Liver (tissue), 3 donors: Measurements from ENCODE around the gene DNAH8.

ENCODE experiments used
- ATF3 ChIP-seq: IDR thresholded peaks from 2 replicates; pipeline ENCODE4 v1.6.1; 2016; ENCODE audit warnings: antibody characterized with exemption
- EGR1 ChIP-seq, 2 donors: IDR thresholded peaks; 2 replicates each; pipeline ENCODE4 v1.6.1; 2016 to 2018; ENCODE audit warnings: antibody characterized with exemption in 2 of 2, low read depth in 2 of 2
- GABPA ChIP-seq, 2 donors: IDR thresholded peaks in 1 of 2; conservative IDR thresholded peaks in 1 of 2; 2 replicates each; pipeline ENCODE4 v1.6.1; 2016; ENCODE audit warnings: antibody characterized with exemption in 2 of 2, mild to moderate bottlenecking in 1 of 2, moderate library complexity in 1 of 2
- HNF4G ChIP-seq: IDR thresholded peaks from 2 replicates; pipeline ENCODE4 v1.6.1; 2016; ENCODE audit warnings: antibody characterized with exemption
- NR2F2 ChIP-seq: IDR thresholded peaks from 2 replicates; pipeline ENCODE4 v1.6.1; 2016; ENCODE audit warnings: antibody characterized with exemption
- RAD21 ChIP-seq, 2 donors: IDR thresholded peaks; 2 replicates each; pipeline ENCODE4 v1.6.1; 2016; ENCODE audit warnings: antibody characterized with exemption in 2 of 2, mild to moderate bottlenecking in 2 of 2
- RXRA ChIP-seq, 2 donors: IDR thresholded peaks; 2 replicates each; pipeline ENCODE4 v1.6.1; 2017 to 2018; ENCODE audit warnings: antibody characterized with exemption in 2 of 2, mild to moderate bottlenecking in 1 of 2
- SP1 ChIP-seq: IDR thresholded peaks from 2 replicates; pipeline ENCODE4 v1.6.1; 2018; ENCODE audit warnings: antibody characterized with exemption, mild to moderate bottlenecking
- TAF1 ChIP-seq: conservative IDR thresholded peaks from 2 replicates; pipeline ENCODE4 v1.6.1; 2016; ENCODE audit warnings: antibody characterized with exemption, mild to moderate bottlenecking
- YY1 ChIP-seq: IDR thresholded peaks from 2 replicates; pipeline ENCODE4 v1.6.1; 2016; ENCODE audit warnings: antibody characterized with exemption, mild to moderate bottlenecking
- TF ChIP-seq, protein P1 (sequence below): fragments of 150-350 bp; IDR thresholded peaks from 2 replicates; pipeline ENCODE4 v1.5.1; 2017; ENCODE audit warnings: improper control_type of control experiment, low read depth, low read length; ENCODE audit not compliant: missing input control
- TF ChIP-seq, protein P2 (sequence below): IDR thresholded peaks from 2 replicates; pipeline ENCODE4 v1.6.1; 2016; ENCODE audit warnings: antibody characterized with exemption
- TF ChIP-seq, protein P3 (sequence below): IDR thresholded peaks from 2 replicates; pipeline ENCODE4 v1.6.1; 2016; ENCODE audit warnings: antibody characterized with exemption, mild to moderate bottlenecking
- donor health status: healthy.
- donor health status: healthy.

DNA sequence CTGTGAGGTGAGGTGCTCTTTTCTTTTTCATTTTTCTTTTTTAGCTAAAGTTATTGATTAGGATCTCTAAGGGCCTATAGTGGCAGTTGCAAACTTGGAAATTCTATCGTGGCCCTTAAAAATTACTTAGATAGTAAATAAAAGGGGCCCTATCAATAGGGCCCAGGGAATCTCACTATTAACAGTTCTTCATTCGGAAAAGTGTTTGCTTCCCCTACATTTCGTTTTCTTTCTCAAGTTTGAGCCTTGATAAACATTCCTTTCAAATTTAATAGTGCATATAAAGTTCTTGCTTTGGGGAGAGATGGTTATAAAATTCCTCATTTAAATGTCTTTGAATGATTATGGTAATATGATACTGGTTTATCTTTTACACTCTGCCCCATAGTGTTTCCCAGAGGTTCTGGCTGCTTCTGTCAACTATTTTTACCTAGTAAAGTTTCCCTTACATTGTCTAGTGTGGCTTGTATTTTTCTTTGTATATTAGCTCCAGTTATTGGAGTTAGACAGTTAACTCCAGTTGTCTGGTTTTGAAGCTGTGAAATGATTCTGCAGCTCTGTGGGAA lies 263.1 kb downstream of the DNAH8 start:
- TF ChIP-seq HNF4G = no peak
- TF ChIP-seq SP1 = no peak
- TF ChIP-seq, protein P1, sequence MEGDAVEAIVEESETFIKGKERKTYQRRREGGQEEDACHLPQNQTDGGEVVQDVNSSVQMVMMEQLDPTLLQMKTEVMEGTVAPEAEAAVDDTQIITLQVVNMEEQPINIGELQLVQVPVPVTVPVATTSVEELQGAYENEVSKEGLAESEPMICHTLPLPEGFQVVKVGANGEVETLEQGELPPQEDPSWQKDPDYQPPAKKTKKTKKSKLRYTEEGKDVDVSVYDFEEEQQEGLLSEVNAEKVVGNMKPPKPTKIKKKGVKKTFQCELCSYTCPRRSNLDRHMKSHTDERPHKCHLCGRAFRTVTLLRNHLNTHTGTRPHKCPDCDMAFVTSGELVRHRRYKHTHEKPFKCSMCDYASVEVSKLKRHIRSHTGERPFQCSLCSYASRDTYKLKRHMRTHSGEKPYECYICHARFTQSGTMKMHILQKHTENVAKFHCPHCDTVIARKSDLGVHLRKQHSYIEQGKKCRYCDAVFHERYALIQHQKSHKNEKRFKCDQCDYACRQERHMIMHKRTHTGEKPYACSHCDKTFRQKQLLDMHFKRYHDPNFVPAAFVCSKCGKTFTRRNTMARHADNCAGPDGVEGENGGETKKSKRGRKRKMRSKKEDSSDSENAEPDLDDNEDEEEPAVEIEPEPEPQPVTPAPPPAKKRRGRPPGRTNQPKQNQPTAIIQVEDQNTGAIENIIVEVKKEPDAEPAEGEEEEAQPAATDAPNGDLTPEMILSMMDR = no peak
- TF ChIP-seq NR2F2 = no peak
- TF ChIP-seq RAD21 (IDR thresholded peaks at IDR 0.05) = no peak
- TF ChIP-seq, protein P2, sequence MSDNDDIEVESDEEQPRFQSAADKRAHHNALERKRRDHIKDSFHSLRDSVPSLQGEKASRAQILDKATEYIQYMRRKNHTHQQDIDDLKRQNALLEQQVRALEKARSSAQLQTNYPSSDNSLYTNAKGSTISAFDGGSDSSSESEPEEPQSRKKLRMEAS = no peak
- no peak for TF ChIP-seq TAF1
- TF ChIP-seq ATF3 = no peak
- TF ChIP-seq, protein P3, sequence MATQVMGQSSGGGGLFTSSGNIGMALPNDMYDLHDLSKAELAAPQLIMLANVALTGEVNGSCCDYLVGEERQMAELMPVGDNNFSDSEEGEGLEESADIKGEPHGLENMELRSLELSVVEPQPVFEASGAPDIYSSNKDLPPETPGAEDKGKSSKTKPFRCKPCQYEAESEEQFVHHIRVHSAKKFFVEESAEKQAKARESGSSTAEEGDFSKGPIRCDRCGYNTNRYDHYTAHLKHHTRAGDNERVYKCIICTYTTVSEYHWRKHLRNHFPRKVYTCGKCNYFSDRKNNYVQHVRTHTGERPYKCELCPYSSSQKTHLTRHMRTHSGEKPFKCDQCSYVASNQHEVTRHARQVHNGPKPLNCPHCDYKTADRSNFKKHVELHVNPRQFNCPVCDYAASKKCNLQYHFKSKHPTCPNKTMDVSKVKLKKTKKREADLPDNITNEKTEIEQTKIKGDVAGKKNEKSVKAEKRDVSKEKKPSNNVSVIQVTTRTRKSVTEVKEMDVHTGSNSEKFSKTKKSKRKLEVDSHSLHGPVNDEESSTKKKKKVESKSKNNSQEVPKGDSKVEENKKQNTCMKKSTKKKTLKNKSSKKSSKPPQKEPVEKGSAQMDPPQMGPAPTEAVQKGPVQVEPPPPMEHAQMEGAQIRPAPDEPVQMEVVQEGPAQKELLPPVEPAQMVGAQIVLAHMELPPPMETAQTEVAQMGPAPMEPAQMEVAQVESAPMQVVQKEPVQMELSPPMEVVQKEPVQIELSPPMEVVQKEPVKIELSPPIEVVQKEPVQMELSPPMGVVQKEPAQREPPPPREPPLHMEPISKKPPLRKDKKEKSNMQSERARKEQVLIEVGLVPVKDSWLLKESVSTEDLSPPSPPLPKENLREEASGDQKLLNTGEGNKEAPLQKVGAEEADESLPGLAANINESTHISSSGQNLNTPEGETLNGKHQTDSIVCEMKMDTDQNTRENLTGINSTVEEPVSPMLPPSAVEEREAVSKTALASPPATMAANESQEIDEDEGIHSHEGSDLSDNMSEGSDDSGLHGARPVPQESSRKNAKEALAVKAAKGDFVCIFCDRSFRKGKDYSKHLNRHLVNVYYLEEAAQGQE = no peak
- no peak for TF ChIP-seq RXRA (IDR thresholded peaks at IDR 0.05)
- no peak for TF ChIP-seq EGR1 (IDR thresholded peaks at IDR 0.05; ENCODE audit: low read depth in 2 of 2)
- no peak for TF ChIP-seq GABPA (IDR thresholded peaks at IDR 0.05 in 1 of 2, conservative IDR thresholded peaks at IDR 0.05 in 1 of 2)
- TF ChIP-seq YY1 = no peak
